Stimulated activated CD4-positive, alpha-beta T cell treated with anti-CD3 and anti-CD28 coated beads, Interleukin-4, amount 100 ng/mL, for 1 hour (primary cell): Measurements from ENCODE around the gene TUT1.
"Not testable (repeated sequence)": the region's sequence is repeated elsewhere in the genome, so short reads cannot be mapped to it uniquely, and the experiment has no call there.

Experiments used
- DNase-seq: peaks from one replicate; pipeline ENCODE4 v3.0.0-alpha.2; 2020

TUT1 gene

DNA sequence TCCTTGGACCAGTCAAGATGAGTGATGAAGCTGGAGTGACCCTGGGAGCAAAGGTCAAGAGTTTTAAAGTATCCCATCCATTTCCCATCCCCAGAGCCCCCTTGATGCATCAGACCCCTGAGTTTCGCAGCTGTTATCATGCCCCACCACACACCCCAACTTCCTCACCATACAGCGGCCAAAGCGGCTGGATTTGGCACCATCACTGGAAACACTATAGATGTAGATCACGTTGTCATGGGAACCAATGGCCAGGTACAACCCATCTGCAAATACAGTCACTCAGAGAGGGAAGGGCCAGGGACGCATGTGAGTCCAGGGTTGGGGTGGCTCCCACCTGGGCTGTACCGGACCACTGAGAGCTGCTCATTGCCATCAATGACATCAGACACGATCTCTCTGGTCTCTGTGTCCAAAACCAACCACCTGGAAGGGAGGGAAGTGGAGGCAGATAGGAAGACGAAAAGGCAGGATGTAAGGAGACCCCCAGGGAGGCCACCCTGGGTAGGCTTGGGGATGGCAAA, 12.5 kb upstream of the TUT1 start:
- no peak for DNase-seq

DNA sequence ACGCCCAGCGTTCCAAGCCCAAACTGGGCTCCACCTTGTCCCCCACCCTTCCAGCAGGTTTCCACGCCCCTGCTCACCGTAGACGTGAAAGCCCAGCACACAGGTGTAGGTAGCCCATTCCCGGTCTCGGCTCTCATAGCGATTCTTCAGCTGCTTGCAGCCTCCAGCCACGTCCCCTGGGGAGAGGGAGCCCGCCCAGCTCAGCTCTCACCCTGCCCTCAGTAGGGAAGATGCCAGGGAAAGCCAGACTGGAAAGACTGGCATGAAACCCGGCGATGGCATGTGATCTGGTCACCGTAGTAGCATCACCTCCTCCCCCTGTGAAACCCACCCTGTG, 11.7 kb upstream of the TUT1 start:
- no peak for DNase-seq

DNA sequence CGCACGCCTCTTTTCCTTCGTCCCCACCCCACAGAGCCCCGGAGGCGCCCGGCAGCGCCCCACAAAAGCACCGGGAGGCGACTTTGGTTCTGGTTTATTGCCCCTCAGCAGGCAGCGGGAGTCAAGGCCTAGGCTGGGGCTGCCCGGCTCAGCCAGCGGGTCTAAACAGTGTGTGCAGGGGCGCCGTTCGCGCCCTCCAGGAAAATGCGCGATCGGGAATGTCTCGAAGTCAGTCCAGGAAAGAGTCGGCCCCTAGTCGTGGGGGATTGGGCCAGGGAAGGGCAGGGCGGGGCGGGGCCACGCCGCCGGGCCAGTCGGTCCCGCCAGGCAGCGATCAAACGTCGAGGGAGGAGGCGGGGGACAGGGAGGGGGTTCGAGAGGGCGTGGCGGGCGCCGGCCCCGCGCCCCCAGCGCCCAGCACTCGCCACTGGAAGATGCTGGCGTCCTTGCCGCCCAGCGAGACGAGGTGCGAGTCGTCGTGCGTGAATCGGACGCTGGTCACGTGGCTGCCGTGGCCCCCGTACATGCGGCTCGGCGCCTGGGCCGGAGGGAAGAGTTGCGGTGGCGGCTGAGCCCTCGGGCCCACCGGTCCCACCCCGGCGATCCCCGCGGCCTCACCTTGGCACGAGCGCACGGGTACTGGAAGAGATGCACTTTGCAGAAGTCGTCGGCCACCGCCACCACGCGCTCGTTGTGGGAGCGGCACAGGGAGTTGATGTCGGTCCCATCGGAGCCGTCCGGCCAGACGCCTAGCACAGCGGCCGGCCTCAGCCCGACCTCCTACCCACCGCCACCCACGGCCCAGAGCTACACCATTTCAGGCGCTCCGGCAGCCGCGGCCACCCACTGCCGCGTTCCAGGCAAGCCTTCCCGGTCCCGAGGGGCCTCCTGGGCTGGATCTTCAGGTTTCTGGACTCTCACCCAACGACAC, 11.1 kb upstream of the TUT1 start:
- peak; percentile 36 for DNase-seq

DNA sequence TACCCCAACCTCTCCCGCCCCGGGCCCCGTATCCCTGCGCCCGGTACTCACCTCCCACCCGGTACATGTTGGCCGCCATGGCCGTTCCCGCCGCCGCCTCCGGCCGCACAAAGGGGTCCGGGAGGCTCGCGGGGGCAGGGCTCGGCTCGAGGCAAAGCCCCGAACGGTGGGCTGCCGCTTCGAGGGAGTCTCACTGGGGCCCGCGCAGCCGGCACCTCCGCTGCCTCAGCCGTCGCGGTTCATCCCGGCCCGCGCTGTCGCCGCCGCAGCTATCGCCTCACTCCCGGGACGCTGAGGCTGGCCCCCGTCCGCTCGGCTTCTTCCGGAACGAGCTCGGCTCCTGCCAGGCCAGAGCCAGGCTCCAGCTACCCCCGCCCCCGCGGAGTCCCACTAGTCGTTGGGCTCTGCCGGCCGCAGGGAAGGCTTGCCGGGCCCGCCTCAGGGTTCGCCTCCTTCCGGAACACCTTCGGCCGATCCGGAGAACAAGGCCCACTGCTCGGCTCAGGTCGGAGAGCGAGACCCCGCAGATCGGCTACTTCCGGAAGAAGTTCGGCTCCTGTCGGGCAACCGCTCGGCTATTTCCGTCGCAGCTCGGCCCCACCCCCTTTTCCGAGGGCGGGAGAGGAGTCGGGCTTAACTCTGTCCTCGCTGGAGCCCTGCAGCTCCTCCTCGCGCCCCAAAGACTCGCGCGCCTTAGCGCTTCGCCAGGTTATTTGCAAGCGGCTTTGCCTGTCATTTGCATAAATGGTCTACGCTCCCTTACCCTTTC, 10.2 kb upstream of the TUT1 start, which contains the start of gene MTA2:
TSS of gene MTA2 (minus strand) at position 494 of the 769 bp plus-strand sequence. CDS start at position 79, 415 bp downstream.
- peak; percentile 99 for DNase-seq

GRCh38 chr11:62601122-62601371, 9.7 kb upstream of the TUT1 start:
- no peak for DNase-seq

DNA sequence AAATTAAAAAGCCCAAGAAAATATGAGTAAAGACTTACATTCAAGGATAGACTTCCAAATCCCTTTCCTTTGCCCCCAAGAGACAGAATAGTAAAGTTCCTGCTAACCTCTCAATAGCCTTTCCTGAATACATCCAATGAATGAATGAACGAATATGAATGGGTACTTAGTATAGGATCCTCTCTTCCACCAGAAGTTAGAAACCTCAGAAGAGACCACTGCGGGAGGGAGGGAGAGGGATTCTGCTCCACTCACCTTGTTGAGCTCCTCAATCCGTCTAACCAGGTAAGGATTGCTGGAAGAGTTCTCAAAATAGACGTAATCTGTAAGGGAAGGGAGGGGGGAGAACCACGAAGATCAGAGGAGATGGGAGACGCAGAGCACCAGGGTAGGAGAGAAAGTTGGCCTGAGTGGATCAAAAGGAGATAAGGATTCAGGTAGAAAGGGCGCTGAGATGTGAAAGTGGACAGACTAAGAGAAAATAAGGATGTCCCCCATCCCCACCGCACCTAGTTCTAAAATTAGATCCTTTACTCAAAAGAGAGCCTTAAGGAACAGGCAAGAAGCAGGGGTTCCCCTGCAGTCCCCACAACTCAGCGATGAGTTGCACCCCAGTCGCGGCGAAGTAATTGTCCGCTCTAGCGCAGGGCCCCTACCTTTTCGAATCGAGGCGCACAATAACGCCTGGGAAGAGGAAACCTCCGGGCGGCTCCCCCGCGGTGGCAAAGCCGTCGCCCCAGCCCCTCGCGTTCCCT, 9.2 kb upstream of the TUT1 start:
- DNase-seq: no peak

DNA sequence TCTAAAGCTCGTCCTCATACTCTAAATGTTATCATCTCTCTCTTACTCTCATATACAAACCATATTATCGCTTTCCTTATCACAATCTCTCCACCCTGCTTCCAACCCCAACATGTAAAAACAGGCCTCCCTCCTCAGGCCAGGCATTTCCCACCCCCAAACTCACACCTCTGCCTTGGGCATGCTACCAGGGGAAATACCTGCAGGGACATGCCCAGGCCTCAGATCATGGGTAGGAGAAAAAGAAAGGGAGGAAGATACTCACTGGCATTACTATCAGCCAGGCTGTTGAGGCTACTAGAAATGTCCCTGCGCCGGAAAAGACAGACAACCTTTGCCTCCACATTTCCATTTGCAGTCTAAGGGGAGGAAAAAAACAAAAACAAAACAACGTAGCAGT, 8.6 kb upstream of the TUT1 start:
- no peak for DNase-seq

GRCh38 chr11:62599069-62599696, 7.9 kb upstream of the TUT1 start:
- DNase-seq: peak; percentile 94

GRCh38 chr11:62595124-62595523, 3.8 kb upstream of the TUT1 start:
- DNase-seq: no peak

DNA sequence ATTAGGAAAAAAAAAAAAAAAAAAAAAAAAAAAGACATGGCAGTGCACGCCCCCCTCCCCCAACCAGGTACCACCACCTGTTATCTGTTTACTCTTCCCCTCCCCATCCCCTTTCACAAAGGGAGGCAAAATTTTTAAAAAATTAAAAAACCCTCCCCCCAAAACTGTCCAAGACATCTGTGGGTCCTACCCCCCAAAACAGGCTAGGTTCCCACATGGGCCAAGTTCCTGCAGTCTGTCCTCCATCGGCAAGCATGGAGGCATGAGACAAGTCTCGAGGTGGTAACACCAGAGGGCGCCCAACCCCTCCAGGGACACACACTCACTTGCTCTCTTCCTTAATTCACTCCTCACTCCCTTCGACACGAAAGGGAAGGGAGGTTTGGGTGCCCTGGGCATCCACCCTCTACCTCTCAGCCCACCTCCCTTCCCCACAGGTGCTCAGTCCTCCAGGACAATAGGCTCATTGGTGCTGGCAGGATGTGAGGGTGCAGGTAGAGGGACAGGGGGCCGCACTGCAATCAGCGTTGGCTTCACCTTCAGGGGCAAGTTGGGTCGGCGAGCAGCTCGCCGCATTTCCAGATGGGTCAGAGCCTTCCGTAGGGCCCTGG, 2.2 kb upstream of the TUT1 start:
- DNase-seq: peak; percentile 76

- no peak for DNase-seq
Observed at GRCh38 chr11:62592989-62593421, 1.7 kb upstream of the TUT1 start.

DNA sequence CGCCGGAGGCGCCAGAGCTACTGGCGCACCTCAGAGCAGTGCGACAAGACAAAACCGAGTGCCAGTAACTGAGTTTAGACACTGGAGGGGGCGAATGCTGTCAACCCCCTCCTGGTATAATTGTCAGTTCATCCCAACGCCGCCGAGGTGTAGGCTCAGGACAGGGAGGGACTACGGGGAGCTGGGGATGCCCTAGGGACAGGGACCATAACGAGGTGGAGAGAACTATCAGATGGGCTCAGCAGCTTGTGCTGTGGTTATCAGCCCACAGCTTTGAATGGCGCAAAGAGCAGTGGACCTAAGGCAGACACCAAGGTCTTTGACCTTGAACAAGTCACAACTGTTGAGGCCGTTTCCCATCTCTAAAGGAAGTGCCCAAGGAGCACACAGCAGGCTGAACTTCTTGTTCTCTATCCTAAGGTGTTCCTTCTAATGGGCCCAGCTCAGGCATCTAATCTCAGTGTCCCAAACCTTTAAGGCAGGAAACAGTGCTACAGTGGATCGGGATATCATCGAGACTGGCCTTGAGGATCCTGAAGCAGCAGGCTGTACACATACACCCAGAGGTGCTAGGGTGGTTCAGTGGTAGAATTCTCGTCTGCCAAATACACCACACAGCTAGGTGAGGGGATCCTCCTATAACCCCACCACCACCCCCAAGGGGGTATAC, 958 bp upstream of the TUT1 start:
- no peak for DNase-seq

GRCh38 chr11:62588966-62589637, 2.2 kb downstream of the TUT1 start:
- peak; percentile 26 for DNase-seq

GRCh38 chr11:62585356-62585755, 6.0 kb downstream of the TUT1 start:
- not testable (repeated sequence) for DNase-seq

DNA sequence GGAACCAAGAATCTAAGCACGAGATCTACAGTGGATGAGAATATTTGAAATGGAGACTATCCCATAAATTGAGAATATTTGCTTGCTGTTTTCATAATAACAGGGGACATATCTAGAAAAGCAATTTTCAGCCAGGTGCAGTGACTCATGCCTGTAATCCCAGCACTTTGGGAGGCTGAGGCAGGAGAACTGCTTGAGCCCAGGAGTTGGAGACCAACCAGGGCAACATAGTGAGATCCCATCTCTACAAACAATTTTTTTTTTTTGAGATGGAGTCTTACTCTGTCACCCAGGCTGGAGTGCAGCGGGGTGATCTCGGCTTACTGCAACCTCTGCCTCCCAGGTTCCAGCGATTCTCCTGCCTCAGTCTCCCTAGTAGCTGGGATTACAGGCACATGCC, 9.6 kb downstream of the TUT1 start:
- not testable (repeated sequence) for DNase-seq

- no peak for DNase-seq
Observed at GRCh38 chr11:62580959-62581715, 10.2 kb downstream of the TUT1 start.

DNA sequence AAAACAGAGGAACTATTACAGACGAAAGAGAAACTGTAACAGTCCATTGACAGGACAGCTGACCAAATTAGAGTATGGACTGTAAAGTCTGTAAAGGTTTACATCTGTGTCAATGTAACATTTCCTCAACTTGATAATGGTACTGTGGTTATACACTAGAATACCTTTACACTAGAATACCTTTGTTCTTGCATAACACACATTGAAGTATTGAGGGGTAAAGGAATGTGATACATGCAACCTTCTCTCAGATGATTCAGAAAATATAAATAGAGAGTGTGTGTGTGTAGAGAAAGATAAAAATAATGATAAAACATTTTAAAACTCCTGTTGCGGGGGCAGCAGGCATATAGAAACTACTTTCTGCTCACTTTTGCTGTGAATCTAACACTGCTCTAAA, 12.1 kb downstream of the TUT1 start:
- DNase-seq: no peak

DNA sequence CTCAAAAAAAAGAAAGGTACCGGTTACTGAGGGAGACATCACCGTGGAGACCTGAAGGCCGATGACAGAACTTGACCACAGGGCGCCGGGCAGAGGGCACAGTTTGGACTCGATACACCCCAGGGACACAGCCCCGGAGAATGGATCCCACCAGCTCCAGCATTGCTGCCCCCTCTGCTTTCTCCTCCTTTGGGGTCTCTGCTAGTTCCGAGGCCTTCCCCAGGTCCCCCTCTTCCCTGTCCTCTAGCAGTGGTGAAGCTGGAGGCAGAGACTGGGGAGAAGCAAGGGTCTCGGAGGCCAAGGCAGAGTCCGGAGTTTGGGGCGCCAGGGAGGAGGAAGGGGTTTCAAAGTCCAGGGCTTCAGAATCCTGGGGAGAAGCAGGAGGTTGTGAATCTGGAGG, 12.8 kb downstream of the TUT1 start:
- DNase-seq: no peak

DNA sequence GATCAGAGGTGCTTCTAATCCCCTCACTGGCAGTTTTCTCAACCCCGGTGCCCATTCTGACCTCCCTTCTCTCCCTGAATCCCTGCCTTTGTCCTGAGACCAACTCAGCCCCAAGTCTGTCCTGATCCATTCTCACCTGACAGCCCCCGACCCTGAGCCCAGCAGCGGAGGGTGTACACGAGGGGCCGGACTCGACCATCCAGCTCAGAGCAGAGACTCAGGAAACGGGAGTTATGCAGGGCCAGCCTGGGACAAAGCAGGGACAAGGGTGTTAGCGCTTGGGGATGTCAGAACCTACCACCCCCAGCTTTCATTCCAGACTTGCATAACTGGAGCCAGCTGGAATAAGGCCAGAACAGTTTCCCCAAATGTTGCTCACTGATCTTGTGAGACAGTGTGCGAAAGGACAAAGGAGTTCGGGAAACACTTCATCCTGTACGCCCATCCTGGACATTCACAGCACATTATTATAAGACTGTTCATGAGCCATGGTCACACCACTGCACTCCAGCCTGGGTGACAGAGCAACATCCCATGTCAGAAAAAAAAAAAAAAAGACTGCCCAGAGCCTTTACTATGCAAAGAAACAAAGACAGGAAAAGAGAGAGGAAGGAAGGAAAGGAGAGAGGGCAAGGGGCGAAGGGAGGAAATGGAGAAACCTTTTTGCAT, 14.1 kb downstream of the TUT1 start:
- no peak for DNase-seq

GRCh38 chr11:62575837-62576236, 15.5 kb downstream of the TUT1 start:
- no peak for DNase-seq
